ENCODE results near the gene TSPAN8.

GRCh38 chr12:71075743-71076142 is 82.1 kb downstream of the TSPAN8 start:
- TF ChIP-seq CTCF (IDR thresholded peaks at IDR 0.05 in 2 of 3, conservative IDR thresholded peaks at IDR 0.05 in 1 of 3; ENCODE audit: insufficient read depth in 2 of 3, low read depth in 1 of 3, low read length in 3 of 3) (no peak), CBX3 (IDR thresholded peaks at IDR 0.05; ENCODE audit: borderline replicate concordance in 1 of 2, low read length in 2 of 2) (no peak), POLR2B (IDR thresholded peaks at IDR 0.05; ENCODE audit: low read depth, partially characterized antibody) (no peak), ZNF830 (CRISPR knock-in tag; IDR thresholded peaks at IDR 0.05) (no peak), AFF4 (CRISPR knock-in tag; IDR thresholded peaks at IDR 0.05) (no peak), TSHZ1 (CRISPR knock-in tag; IDR thresholded peaks at IDR 0.05) (no peak)
